Uterus (tissue), 4 donors: ENCODE results near the gene ZDHHC8. TPM values are rescaled to one million over a fixed set of nuclear protein-coding genes. Genes with fewer than 3 reads are reported as not detected.

ENCODE experiments used
- DNase-seq, 2 donors: peaks; one replicate each; pipeline ENCODE4 v3.0.0-alpha.2; 2019 to 2020
- H3K27ac ChIP-seq, 2 donors: fragments of 200-600 bp; sonication (generic); 1 replicate in 1 of 2; 2 replicates in 1 of 2; pipeline ENCODE4 v1.5.1; 2016 to 2018
- H3K27me3 ChIP-seq, 2 donors: fragments of 200-600 bp; sonication (generic); one replicate each; pipeline ENCODE4 v1.5.1; 2018 to 2019; ENCODE audit warnings: control low read depth in 1 of 2
- H3K36me3 ChIP-seq, 2 donors: fragments of 200-600 bp; sonication (generic); one replicate each; pipeline ENCODE4 v1.5.1; 2019; ENCODE audit warnings: control low read depth in 1 of 2
- H3K4me1 ChIP-seq, 2 donors: fragments of 200-600 bp; sonication (generic); one replicate each; pipeline ENCODE4 v1.5.1; 2018 to 2019; ENCODE audit warnings: control low read depth in 1 of 2
- H3K4me3 ChIP-seq, 2 donors: fragments of 200-600 bp; sonication (generic); 1 replicate in 1 of 2; 2 replicates in 1 of 2; pipeline ENCODE4 v1.5.1; 2018 to 2019; ENCODE audit warnings: mild to moderate bottlenecking in 1 of 2
- H3K9me3 ChIP-seq, 2 donors: fragments of 200-600 bp; sonication (generic); one replicate each; pipeline ENCODE4 v1.5.1; 2019; ENCODE audit warnings: control low read depth in 1 of 2
- CTCF ChIP-seq, 4 experiments: fragments of 200-600 bp in 2 of 4; fragments of 450-650 bp in 2 of 4; sonication (generic) in 2 of 4; IDR thresholded peaks; one replicate each; pipeline ENCODE4 v1.5.1; 2016 to 2019; ENCODE audit warnings: antibody characterized with exemption in 4 of 4, mild to moderate bottlenecking in 2 of 4, moderate library complexity in 1 of 4
- POLR2A ChIP-seq, 2 donors: fragments of 450-650 bp; IDR thresholded peaks; one replicate each; pipeline ENCODE4 v1.6.1; 2016; ENCODE audit warnings: antibody characterized with exemption in 2 of 2, mild to moderate bottlenecking in 1 of 2, moderate library complexity in 1 of 2
- intact Hi-C: fragments of 100-400 bp; cut with DNase I; formaldehyde crosslinking; loops from one replicate; pipeline ENCODE4 v1.15.1; 2023; ENCODE audit warnings: low total_unique reads
- total RNA-seq, 4 donors: library from RNA; depleted of rRNA in 3 of 4; stranded (reverse); fragments of >200 nt in 3 of 4; gene quantifications; one replicate each; pipeline versions ENCODE4 v1.1.0 to v1.2.4, GENCODE V29; 2014 to 2023
- donor health status: DM: yes; HTN: yes; CAD: no.

ZDHHC8 gene
- 10 to 100 TPM in 3 of 4 donors, 1 to 10 TPM in 1; 2.4 to 87.9 (median 20.1) TPM for total RNA-seq

GRCh38 chr22:20131597-20131858 lies at the start of gene ZDHHC8:
Gene ZDHHC8 (plus strand): TSS chr22:20131804. CDS start chr22:20131948, 144 bp downstream.
- peak within 1 kb of the TSS; percentile 94 to 99 for H3K4me3 ChIP-seq
- intact Hi-C loops = no loop called here
- no peak for TF ChIP-seq CTCF (IDR thresholded peaks at IDR 0.05)
- TF ChIP-seq POLR2A (IDR thresholded peaks at IDR 0.05) = no peak
- no peaks in the 10 kb centered on the region for H3K36me3 ChIP-seq
- DNase-seq = no peak
- no peaks in the 10 kb centered on the region for H3K27me3 ChIP-seq
- peak within 1 kb of the TSS; percentile 92 to 97 for H3K27ac ChIP-seq
- peaks cover 0 to 26% of the 10 kb centered on the region in 2 donors for H3K4me1 ChIP-seq
- no peaks in the 10 kb centered on the region for H3K9me3 ChIP-seq

GRCh38 chr22:20083157-20083890 lies 48.3 kb upstream of the ZDHHC8 start:
- Histone ChIP-seq H3K4me3 (no peak overlapping the region), H3K4me1 (peaks cover 0 to 32% of the 10 kb centered on the region in 2 donors), H3K27ac (no peak overlapping the region), H3K27me3 (no peaks in the 10 kb centered on the region), H3K9me3 (no peaks in the 10 kb centered on the region), H3K36me3 (no peaks in the 10 kb centered on the region)
- TF ChIP-seq POLR2A (IDR thresholded peaks at IDR 0.05) (no peak), CTCF (IDR thresholded peaks at IDR 0.05) (no peak)
- intact Hi-C loops = no loop called here
- no peak for DNase-seq

GRCh38 chr22:20083891-20084546 lies 47.6 kb upstream of the ZDHHC8 start:
- Histone ChIP-seq H3K4me3 (no peak overlapping the region), H3K27me3 (no peaks in the 10 kb centered on the region), H3K9me3 (no peaks in the 10 kb centered on the region), H3K27ac (no peak overlapping the region), H3K36me3 (no peaks in the 10 kb centered on the region), H3K4me1 (peaks cover 0 to 32% of the 10 kb centered on the region in 2 donors)
- DNase-seq = no peak
- TF ChIP-seq CTCF (IDR thresholded peaks at IDR 0.05) = no peak
- no peak for TF ChIP-seq POLR2A (IDR thresholded peaks at IDR 0.05)
- intact Hi-C loops = no loop called here

- H3K36me3 ChIP-seq = no peaks in the 10 kb centered on the region
Observed at GRCh38 chr22:20084547-20085413, 46.8 kb upstream of the ZDHHC8 start.

More at GRCh38 chr22:20084547-20085413, 46.8 kb upstream of the ZDHHC8 start:
- TF ChIP-seq CTCF (IDR thresholded peaks at IDR 0.05) (no peak), POLR2A (IDR thresholded peaks at IDR 0.05) (no peak)
- Histone ChIP-seq H3K9me3 (no peaks in the 10 kb centered on the region), H3K27ac (no peak overlapping the region), H3K4me3 (no peak overlapping the region), H3K27me3 (no peaks in the 10 kb centered on the region), H3K4me1 (peaks cover 0 to 32% of the 10 kb centered on the region in 2 donors)
- intact Hi-C loops = no loop called here
- DNase-seq = no peak
